Measurements from ENCODE around the gene AMZ1.
A peak's percentile ranks its signal among the peaks of the same experiment; 100 is the strongest.

Gene AMZ1

GRCh38 chr7:2687881-2688318, at the start of gene AMZ1:
Gene AMZ1, plus strand, starts transcription at chr7:2688202. Its CDS starts 12,250 bp downstream, at chr7:2700452.
- H3K9ac ChIP-seq (ENCODE audit: low read length) = peak within 1 kb of the TSS; percentile 12
- H3K9me3 ChIP-seq (ENCODE audit: control insufficient read depth, insufficient read depth, low read depth, low read length) = no peaks in the 10 kb centered on the region
- H3K4me1 ChIP-seq (ENCODE audit: control insufficient read depth, insufficient read depth, low read length) = peaks cover 12% of the 10 kb centered on the region; the same call in 1 of the 2 replicates
- H3K27ac ChIP-seq (ENCODE audit: low read depth, low read length) = no peak within 1 kb of the TSS
- peaks cover 48% of the 10 kb centered on the region for H3K27me3 ChIP-seq (ENCODE audit: control insufficient read depth, insufficient read depth, low read length)
- no peaks in the 10 kb centered on the region for H3K36me3 ChIP-seq (ENCODE audit: control insufficient read depth, insufficient read depth, low read length)
- H3K4me3 ChIP-seq (ENCODE audit: low read depth, low read length) = peak within 1 kb of the TSS; percentile 62

DNA sequence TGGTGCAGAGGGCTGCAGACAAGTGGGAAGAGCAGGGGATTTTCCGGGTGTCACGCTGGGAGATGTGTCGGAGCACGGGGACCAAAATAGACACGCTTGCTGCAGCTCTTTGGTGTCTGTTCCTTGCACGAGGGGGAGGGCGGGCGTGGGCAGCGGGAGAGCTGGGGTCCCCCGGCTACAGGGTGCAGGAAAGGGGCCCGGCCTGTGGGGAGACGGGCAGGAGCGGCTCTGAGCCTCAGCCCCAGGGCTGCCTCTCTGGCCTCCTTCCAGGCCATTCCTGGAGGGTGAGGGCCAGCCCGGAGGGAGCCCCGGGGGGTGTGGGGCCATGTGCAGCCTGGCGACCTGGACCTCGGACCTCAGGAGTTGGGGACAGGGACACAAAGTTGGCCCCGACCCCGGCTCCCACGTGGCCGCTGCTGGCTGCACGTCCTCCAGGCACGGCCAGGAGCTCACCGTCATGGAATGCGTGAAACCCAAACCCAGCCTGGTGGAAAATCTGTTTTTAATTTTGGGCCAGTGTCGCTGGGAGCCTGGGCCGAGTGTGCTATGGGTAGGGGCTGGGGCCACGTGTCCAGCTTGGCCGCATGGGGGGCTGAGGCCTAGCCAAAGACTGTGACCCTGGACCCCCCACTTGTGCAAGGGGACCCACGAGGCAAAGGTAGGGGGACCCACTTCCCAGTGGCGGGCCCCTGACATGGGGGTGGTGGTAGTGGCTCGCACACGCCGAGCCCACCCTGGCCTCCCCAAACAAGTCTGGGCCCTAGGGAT, 49.6 kb upstream of the AMZ1 start:
- Histone ChIP-seq H3K4me1 (ENCODE audit: control insufficient read depth, insufficient read depth, low read length) (peaks cover 27% of the 10 kb centered on the region), H3K4me3 (ENCODE audit: low read depth, low read length) (no peak overlapping the region), H3K9me3 (ENCODE audit: control insufficient read depth, insufficient read depth, low read depth, low read length) (no peaks in the 10 kb centered on the region), H3K36me3 (ENCODE audit: control insufficient read depth, insufficient read depth, low read length) (peaks cover 11% of the 10 kb centered on the region), H3K9ac (ENCODE audit: low read length) (no peak overlapping the region), H3K27me3 (ENCODE audit: control insufficient read depth, insufficient read depth, low read length) (no peaks in the 10 kb centered on the region), H3K27ac (ENCODE audit: low read depth, low read length) (peak overlapping the region; percentile 63; the same call in 1 of the 2 replicates)

DNA sequence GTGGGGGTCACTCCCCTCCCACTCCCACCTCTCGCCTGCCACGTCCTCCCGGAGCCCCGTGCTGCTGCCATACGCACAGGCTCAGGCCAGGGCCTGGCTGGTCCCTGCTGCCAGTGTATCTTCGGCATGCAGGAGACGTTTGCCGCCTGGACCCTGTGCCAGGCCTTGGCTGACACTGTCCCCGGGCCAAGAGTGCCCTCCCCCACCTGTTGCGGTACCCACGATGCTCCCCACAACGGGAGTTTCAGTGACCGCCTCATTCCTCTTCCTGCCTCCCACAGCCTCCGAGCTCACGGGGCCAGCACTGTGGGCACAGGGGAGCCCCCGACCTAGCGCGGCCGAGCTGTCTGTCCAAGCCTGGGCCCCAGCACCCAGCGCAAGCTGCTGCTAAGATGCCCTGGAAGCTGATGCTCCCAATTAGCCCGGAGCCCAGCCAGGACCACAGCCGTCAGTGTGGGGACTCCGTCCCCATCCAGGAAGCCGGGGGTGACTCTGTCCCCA, 48.8 kb upstream of the AMZ1 start:
- H3K4me3 ChIP-seq (ENCODE audit: low read depth, low read length) = no peak overlapping the region
- no peaks in the 10 kb centered on the region for H3K27me3 ChIP-seq (ENCODE audit: control insufficient read depth, insufficient read depth, low read length)
- H3K27ac ChIP-seq (ENCODE audit: low read depth, low read length) = no peak overlapping the region; the same call in 1 of the 2 replicates
- H3K9me3 ChIP-seq (ENCODE audit: control insufficient read depth, insufficient read depth, low read depth, low read length) = no peaks in the 10 kb centered on the region
- H3K36me3 ChIP-seq (ENCODE audit: control insufficient read depth, insufficient read depth, low read length) = peaks cover 12% of the 10 kb centered on the region
- peaks cover 27% of the 10 kb centered on the region for H3K4me1 ChIP-seq (ENCODE audit: control insufficient read depth, insufficient read depth, low read length)
- no peak overlapping the region for H3K9ac ChIP-seq (ENCODE audit: low read length)

DNA sequence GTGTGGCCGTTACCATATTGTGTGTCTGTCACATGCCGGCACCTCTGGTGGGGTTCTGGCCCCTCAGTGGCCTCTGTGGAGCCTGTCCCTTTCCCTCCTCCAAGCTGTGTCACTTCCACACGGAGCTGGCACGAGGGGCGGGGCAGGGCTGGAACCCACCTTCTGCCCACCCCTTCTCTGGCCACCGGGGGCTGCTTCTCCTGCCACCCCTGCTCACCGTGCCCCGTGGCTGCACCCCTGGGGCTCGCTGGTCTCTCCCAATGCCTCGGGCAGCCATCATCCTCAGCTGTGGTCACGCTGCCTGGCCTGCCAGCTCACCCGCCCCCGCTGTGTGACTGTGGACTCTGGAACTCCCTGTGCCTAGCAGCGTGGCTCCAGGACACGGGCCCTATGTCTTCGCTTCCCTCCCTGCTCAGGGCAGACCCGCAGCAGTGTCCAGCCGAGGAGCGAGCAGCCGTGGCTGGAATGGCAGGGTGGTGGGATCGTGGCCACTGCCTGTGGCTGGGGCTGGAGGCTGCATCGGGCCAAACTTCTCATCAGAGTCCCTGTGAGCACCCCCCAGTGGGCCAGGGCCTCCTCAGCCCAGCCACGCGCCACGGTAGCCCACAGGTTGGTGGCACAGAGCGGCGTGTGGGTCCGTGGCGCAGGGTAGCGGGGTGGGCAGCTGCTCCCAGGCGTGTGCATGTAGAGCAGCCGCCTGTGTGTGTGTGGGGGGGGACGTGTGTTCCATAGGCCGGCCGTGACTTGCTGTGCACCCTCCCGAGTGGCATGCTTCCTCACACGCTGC, 48.1 kb upstream of the AMZ1 start:
- Histone ChIP-seq H3K36me3 (ENCODE audit: control insufficient read depth, insufficient read depth, low read length) (peaks cover 12% of the 10 kb centered on the region), H3K27ac (ENCODE audit: low read depth, low read length) (no peak overlapping the region; the same call in 1 of the 2 replicates), H3K9ac (ENCODE audit: low read length) (no peak overlapping the region), H3K4me1 (ENCODE audit: control insufficient read depth, insufficient read depth, low read length) (peaks cover 33% of the 10 kb centered on the region), H3K4me3 (ENCODE audit: low read depth, low read length) (no peak overlapping the region), H3K27me3 (ENCODE audit: control insufficient read depth, insufficient read depth, low read length) (no peaks in the 10 kb centered on the region), H3K9me3 (ENCODE audit: control insufficient read depth, insufficient read depth, low read depth, low read length) (no peaks in the 10 kb centered on the region)

- no peaks in the 10 kb centered on the region for H3K9me3 ChIP-seq (ENCODE audit: control insufficient read depth, insufficient read depth, low read depth, low read length)
- peaks cover 38% of the 10 kb centered on the region for H3K4me1 ChIP-seq (ENCODE audit: control insufficient read depth, insufficient read depth, low read length)
- H3K9ac ChIP-seq (ENCODE audit: low read length) = peak overlapping the region; percentile 0
- H3K4me3 ChIP-seq (ENCODE audit: low read depth, low read length) = no peak overlapping the region
- H3K36me3 ChIP-seq (ENCODE audit: control insufficient read depth, insufficient read depth, low read length) = peaks cover 10% of the 10 kb centered on the region
- H3K27me3 ChIP-seq (ENCODE audit: control insufficient read depth, insufficient read depth, low read length) = no peaks in the 10 kb centered on the region
- no peak overlapping the region for H3K27ac ChIP-seq (ENCODE audit: low read depth, low read length)
These were observed 47.5 kb upstream of the AMZ1 start for GRCh38 chr7:2640482-2640830.

DNA sequence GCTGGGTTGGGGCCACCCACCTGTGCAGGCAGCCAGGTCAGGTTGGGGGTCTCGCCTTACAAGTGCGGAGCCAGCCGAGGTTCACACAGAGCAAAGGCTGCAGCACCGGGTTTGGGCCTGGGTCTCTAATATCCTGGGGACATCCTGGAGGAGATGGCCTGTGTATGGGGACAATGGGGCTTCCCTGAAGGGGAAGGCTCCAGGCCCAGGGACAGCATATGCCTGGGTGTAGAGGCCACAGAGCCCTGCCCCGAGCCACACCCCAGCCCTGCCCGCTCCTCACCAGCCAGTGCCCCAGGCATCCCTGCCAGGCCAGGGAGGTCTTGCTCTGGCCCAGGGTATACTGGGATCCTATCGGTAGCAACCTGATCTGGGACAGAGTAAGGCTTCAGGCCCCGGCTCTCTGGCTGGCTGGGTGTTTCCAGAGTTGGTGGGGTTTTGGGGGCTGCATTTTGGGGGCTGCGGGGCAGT, 47.1 kb upstream of the AMZ1 start:
- Histone ChIP-seq H3K36me3 (ENCODE audit: control insufficient read depth, insufficient read depth, low read length) (peaks cover 7% of the 10 kb centered on the region), H3K27ac (ENCODE audit: low read depth, low read length) (peak overlapping the region; percentile 59), H3K4me1 (ENCODE audit: control insufficient read depth, insufficient read depth, low read length) (peaks cover 41% of the 10 kb centered on the region), H3K27me3 (ENCODE audit: control insufficient read depth, insufficient read depth, low read length) (no peaks in the 10 kb centered on the region), H3K4me3 (ENCODE audit: low read depth, low read length) (no peak overlapping the region), H3K9me3 (ENCODE audit: control insufficient read depth, insufficient read depth, low read depth, low read length) (no peaks in the 10 kb centered on the region), H3K9ac (ENCODE audit: low read length) (peak overlapping the region; percentile 0)

DNA sequence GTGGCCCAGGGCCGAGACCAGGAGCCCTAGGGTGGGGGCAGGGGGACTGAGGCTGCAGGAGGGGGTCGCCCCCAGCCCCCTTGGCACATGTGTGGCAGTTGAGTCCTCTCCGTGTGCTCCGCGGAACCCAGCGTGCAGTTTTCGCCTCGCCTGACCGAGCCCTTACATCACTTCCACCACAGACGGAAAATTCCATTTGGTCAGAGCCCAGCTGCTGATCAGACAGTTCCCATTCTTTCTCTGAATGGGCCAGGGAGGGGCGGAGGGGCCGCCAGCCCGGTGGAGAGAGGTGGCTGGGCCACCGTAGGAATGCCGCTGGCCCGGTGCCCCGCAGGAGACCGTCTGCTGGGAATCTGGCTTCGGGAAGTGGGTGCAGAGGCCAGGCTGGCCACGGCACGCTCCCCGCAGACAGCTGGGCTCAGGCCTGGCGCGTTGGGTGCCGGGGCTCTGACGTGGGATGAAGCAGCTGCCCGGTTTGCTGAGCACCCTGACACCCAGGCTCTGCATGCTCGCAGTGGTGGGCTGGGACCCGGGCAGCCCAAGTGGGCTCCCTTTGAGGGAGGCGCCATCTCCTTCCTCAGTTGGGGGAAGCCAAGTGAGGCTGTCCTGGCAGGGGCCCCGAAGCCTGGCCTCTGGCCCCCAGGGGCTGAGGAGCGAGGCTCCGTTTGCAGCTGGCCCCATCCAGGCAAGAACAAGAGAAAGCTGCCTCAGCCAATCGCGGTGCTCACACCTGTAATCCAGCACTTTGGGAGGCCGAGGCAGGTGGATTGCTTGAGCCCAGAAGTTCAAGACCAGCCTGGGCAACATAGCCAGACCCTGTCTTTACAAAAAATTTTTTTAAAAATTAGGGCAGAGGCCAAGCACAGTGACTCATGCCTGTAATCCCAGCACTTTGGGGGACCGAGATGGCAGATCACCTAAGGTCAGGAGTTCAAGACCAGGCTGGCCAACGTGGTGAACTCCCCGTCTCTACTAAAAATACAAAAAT, 46.3 kb upstream of the AMZ1 start:
- Histone ChIP-seq H3K4me3 (ENCODE audit: low read depth, low read length) (peak overlapping the region; percentile 28; the same call in 1 of the 2 replicates), H3K9ac (ENCODE audit: low read length) (peak overlapping the region; percentile 31)

GRCh38 chr7:2643386-2644219, 44.4 kb upstream of the AMZ1 start:
- no peaks in the 10 kb centered on the region for H3K9me3 ChIP-seq (ENCODE audit: control insufficient read depth, insufficient read depth, low read depth, low read length)
- H3K4me1 ChIP-seq (ENCODE audit: control insufficient read depth, insufficient read depth, low read length) = peaks cover 45% of the 10 kb centered on the region
- H3K27ac ChIP-seq (ENCODE audit: low read depth, low read length) = peak overlapping the region; percentile 35; the same call in 1 of the 2 replicates
- H3K9ac ChIP-seq (ENCODE audit: low read length) = no peak overlapping the region
- peaks cover 18% of the 10 kb centered on the region for H3K36me3 ChIP-seq (ENCODE audit: control insufficient read depth, insufficient read depth, low read length)
- H3K27me3 ChIP-seq (ENCODE audit: control insufficient read depth, insufficient read depth, low read length) = no peaks in the 10 kb centered on the region
- H3K4me3 ChIP-seq (ENCODE audit: low read depth, low read length) = no peak overlapping the region

More for the DNA sequence above, 46.3 kb upstream of the AMZ1 start:
- Histone ChIP-seq H3K9me3 (ENCODE audit: control insufficient read depth, insufficient read depth, low read depth, low read length) (no peaks in the 10 kb centered on the region), H3K27me3 (ENCODE audit: control insufficient read depth, insufficient read depth, low read length) (no peaks in the 10 kb centered on the region), H3K36me3 (ENCODE audit: control insufficient read depth, insufficient read depth, low read length) (peaks cover 3% of the 10 kb centered on the region), H3K27ac (ENCODE audit: low read depth, low read length) (peak overlapping the region; percentile 59), H3K4me1 (ENCODE audit: control insufficient read depth, insufficient read depth, low read length) (peaks cover 44% of the 10 kb centered on the region)

GRCh38 chr7:2644220-2644561, 43.8 kb upstream of the AMZ1 start:
- Histone ChIP-seq H3K4me3 (ENCODE audit: low read depth, low read length) (no peak overlapping the region), H3K27ac (ENCODE audit: low read depth, low read length) (peak overlapping the region; percentile 82), H3K27me3 (ENCODE audit: control insufficient read depth, insufficient read depth, low read length) (no peaks in the 10 kb centered on the region), H3K36me3 (ENCODE audit: control insufficient read depth, insufficient read depth, low read length) (peaks cover 22% of the 10 kb centered on the region), H3K4me1 (ENCODE audit: control insufficient read depth, insufficient read depth, low read length) (peaks cover 45% of the 10 kb centered on the region), H3K9ac (ENCODE audit: low read length) (no peak overlapping the region), H3K9me3 (ENCODE audit: control insufficient read depth, insufficient read depth, low read depth, low read length) (no peaks in the 10 kb centered on the region)
